Mesenteric fat pad (tissue), 1 donor: ENCODE results near the gene EGFR. TPM values are rescaled to one million over a fixed set of nuclear protein-coding genes. Genes with fewer than 3 reads are reported as not detected.
A peak's percentile ranks its signal among the peaks of the same experiment; 100 is the strongest.

Experiments
- DNase-seq: peaks from one replicate; pipeline ENCODE4 v3.0.0-alpha.2; 2020; ENCODE audit warnings: low spot score
- total RNA-seq: library from RNA; stranded (reverse); fragmentation: NEBNext Ultra II Directional; extraction: Animal tissue kit (Norgen Biotek cat#: 25700); gene quantifications from one replicate; pipeline ENCODE4 v1.2.1, GENCODE V29; 2021
- donor health status: DM: yes; HTN: yes; CAD: no.

The EGFR gene
- total RNA-seq, 1 donor from 2014 or later, result 80.9 TPM

DNA sequence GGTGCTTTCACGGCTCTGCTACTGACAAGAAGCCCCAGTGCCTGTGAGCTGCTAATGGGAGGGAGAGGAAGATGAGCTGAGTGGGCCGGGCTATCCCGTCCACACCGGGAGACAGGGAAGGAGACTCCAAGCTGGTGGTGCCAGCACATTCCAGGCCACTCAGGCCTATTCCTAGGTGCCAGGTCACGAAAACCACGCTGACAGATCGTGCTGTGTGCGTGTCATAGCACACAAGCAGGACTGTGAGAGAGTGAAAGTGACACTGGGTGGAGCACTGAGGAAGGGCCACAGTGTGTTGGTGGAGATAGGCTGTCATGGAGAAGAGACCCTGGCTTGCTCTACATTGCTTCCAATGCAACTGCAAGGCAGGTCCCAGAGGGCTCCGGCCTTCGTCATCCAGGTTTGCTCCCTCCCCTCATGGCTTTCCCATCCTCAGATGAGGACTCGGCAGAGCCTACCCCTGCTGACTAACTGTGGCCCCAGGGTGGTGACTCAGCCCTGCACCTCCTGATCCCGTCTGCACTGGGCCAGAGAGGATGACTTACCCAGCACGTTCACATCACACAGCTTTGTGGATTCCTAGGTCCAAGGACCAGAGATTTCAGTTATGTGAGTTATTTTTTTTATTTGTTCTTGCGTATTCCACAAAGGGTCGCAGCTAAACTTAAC, 167.3 kb downstream of the EGFR start:
- no peak for DNase-seq

DNA sequence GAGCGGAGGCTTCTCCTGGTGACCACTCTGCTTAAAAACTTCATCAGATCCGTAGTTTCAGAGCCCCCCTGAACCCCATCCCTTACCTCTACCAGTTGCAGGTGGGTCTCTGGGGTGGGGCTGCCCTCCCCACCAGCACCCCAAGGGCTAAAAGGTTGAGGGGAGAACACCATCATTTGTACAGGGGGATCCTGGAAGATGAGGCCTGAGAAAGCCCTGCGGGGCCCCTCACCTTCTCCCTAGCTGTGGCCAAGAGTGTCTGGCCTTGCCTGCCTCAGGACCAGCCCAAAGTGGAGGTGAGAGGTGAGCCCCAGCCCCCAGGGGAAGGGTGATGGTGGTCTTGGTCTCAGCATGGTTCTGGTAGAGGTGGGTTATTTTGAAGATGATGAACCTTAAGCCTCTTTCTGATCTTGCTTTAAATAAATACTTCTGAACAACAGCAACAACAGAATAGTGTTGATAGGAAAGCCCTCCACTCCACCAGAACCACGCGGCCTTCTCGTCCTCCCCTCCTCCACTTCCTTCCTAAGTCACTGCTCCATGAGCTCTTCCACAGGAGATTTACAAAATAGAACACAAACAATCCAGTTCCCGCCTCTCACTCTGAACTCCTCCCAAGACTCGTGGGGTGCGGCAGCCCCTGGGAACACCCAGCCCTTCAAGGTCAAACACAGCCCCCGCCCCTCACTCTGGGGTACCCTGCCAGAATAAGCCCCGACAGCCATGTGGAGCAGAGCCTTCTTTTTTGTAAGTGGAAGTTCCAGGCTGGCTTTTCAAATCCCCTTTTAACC, 169.1 kb downstream of the EGFR start:
- DNase-seq, result no peak

DNA sequence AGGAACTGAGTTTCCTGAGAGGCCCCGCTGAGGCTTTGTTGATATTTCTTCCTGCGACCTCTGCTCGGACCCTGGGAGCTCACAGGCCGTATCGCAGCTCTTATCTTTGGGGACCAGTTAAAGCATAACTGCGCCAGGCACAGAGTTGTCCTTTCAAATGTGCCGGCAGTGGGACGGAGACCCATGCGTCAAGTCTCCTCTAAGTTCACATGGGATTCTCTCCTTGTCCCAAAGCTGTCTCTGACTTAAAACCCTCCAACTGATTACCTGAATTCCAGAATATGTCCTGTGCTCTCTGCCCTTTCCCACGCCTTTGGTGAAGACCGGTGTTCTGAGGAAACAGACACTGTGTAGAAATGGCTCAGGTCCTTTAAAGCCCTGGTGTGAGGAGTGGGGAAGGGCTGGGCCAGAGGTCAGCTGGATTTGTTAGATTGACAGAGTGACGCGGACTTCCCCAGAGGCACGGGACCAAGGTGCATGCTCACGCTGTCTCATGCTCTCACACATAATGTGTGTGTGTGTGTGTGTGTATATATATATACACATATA, 169.8 kb downstream of the EGFR start:
- DNase-seq, result no peak

DNA sequence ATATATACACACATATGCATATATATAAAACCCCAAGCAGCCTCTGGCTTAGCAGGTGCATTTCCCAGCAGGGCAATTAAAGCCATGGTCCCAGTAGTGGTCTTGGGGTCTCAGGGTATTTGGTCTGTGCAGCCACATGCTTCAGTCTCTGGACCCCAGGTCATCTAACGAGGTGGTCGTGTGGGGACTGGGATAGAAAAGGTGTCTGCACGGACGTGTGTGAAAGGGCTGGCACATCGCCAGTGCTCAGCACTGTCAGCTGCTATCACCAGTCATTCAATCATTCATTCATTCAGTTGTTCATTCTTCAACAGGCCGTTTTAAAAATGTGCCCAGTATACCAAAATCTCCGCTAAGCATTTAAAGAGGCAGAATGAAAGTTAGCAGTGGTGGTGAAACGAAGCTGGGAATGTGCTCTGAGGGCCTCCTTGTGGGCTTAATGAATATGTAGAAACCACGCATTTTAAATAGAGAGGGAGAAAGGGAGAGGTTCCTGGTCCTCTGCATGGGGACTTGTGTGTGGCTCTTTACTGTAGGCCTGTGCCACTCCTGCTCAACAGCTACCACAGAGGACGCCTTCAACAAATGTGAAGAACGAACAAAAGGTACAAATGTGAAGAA, 170.4 kb downstream of the EGFR start:
- DNase-seq, result no peak

DNA sequence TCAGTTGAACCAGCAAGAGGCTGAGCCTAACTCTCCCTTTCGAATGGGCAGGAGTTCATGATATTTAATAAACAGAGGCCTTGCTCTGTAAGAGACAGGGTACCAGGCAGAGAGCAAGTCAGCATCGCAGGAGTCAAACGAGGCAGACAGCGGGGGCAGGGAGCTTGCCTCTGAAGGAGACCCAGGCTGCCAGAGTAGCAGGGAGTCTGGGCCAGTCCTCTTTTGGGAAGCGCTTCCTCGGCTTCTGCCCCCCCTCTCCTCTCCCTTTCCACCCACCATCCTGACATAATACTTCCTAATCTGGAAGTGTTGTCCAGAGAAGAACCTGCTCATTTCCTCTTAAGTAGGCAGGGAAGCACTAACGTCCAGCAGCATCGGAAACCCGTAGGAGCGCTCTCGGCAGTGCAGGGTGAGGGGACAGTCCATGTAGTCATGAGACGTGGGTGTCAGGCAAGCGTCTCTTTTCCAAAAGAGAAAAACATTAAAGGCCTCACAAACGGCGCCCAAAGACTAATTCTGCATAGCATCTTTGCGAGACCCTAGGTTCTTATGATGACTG, 171.1 kb downstream of the EGFR start:
- peak; percentile 41 for DNase-seq

DNA sequence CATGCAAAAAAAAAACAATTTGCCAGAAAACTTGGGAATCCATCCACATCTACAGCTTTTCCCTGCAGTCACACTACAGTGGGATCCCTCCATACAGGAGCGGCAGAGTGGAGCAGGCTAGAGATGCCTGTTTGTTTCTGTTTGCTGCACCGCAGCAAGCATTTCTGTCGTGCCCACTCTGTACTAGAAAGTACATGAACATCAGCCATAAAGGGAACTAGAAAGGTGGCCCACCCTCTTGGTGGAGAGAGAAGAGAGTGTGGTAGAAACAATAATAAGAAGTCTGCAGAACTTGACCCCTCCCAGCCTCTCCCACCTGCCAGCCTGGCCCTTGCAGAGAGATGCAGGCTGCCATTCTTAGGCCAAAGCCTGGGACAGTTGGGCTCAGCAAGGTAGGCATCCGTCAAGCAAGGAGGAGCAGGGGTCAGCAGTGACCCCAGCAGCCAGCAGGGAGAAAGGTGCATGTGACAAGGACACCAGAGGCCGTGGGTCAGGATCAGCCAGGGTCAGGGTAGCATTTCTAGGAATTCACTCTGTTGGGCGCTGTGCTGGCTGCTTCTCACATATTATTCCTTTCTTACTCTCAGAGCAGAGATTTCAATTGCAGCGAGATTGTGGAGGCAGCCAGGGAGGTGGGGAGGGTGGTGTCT, 171.8 kb downstream of the EGFR start:
- DNase-seq, result peak; percentile 60

DNA sequence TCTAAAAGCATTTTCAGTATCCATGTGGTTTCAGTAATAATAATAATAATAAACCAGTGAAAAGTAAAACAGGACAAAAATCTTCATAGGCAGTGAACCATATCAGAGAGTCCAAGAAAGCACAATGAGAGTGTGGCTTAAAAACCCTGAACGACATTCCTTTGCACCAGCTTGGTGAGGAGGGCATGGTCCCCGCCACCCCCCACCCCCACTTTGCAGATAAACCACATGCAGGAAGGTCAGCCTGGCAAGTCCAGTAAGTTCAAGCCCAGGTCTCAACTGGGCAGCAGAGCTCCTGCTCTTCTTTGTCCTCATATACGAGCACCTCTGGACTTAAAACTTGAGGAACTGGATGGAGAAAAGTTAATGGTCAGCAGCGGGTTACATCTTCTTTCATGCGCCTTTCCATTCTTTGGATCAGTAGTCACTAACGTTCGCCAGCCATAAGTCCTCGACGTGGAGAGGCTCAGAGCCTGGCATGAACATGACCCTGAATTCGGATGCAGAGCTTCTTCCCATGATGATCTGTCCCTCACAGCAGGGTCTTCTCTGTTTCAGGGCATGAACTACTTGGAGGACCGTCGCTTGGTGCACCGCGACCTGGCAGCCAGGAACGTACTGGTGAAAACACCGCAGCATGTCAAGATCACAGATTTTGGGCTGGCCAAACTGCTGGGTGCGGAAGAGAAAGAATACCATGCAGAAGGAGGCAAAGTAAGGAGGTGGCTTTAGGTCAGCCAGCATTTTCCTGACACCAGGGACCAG, 172.5 kb downstream of the EGFR start:
- peak; percentile 75 for DNase-seq

DNA sequence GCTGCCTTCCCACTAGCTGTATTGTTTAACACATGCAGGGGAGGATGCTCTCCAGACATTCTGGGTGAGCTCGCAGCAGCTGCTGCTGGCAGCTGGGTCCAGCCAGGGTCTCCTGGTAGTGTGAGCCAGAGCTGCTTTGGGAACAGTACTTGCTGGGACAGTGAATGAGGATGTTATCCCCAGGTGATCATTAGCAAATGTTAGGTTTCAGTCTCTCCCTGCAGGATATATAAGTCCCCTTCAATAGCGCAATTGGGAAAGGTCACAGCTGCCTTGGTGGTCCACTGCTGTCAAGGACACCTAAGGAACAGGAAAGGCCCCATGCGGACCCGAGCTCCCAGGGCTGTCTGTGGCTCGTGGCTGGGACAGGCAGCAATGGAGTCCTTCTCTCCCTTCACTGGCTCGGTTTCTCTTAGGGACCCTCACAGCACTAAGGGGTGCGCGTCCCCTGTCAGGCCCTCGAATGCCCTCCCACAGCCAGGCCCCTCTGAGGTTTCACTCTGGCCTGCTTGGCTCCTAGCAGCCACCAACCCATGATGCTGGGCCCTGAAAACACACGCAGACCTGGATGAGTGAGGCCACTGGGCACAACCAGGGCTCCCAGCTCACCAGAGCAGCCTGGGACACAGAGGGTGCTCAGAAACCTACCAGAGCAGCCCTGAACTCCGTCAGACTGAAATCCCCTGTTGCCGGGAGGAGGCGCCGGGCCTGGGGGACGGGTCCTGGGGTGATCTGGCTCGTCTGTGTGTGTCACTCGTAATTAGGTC, 173.3 kb downstream of the EGFR start:
- peak; percentile 79 for DNase-seq

DNA sequence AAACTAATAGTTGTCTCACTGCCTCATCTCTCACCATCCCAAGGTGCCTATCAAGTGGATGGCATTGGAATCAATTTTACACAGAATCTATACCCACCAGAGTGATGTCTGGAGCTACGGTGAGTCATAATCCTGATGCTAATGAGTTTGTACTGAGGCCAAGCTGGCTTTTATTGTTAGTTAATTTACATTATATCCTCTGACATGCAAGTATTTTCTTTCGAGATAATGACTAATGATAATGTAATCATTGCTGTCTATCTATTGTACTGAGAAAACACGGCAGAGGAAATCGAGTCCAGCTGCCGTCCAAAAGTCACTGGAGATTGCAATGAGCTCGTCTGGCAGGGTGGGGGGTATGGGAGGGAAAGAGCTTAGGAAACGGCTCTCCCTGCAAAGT, 173.9 kb downstream of the EGFR start:
- DNase-seq, result no peak

DNA sequence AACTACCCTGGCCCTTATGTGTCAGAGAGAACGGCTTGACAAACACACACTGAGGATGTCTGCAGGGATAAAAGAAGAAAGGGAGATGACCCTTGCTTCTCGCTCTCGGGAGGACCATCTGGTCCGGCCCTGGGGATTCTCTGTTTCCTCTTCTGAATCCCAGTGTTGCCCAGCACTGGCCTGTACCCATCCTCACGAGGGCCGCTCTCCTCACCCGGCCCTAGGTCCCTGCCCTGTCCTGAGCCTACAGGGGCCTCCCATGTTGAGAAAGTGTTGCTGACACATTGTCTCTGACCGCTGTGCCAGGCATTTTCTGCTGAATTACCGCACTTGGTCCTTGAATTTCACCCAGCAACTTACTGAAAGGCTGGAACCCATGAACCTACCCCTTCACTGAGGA, 174.4 kb downstream of the EGFR start:
- peak; percentile 49 for DNase-seq

DNA sequence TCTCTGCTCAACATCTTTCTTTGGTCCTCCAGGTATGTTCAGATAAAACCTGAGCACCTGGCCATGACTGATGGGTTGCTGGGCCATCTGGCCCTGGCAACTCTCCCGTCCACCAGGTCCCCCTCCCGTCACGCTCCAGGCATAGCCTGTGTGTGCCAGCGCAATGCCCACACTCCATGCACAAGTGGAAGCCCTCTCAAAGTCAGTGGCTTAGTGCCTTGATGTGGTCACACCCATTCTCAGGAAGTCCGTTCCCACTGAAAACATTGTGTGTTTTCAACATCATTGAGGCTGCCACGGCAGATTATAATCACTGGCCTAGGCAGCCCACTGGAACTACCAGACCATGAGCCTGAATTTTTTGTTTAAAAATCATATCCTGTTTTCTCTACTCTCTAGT, 175.7 kb downstream of the EGFR start:
- DNase-seq, result no peak

DNA sequence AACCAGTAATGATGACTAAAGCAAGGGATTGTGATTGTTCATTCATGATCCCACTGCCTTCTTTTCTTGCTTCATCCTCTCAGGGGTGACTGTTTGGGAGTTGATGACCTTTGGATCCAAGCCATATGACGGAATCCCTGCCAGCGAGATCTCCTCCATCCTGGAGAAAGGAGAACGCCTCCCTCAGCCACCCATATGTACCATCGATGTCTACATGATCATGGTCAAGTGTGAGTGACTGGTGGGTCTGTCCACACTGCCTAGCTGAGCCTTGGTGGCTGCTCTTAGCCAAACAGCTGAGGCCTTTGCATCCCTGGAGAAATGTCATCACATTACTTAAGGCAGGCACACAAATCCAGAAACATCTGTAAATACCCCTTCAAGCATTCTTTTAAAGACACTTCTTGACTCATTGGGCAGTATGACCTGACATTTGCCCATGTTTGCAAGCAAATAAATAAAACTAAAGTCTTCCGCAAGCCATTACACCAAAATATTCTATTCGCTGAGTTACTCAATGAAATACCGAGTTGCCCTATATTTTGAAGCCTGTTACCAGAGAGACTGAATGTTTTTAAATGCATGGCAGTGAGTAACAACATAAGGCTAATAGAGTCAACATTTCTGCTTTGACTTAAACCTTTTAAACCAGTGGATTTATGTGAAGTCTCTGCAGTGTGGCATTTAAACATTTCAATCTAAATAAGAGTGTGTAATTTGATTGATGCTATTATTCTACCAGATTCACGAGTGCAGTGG, 180.0 kb downstream of the EGFR start:
- no peak for DNase-seq

DNA sequence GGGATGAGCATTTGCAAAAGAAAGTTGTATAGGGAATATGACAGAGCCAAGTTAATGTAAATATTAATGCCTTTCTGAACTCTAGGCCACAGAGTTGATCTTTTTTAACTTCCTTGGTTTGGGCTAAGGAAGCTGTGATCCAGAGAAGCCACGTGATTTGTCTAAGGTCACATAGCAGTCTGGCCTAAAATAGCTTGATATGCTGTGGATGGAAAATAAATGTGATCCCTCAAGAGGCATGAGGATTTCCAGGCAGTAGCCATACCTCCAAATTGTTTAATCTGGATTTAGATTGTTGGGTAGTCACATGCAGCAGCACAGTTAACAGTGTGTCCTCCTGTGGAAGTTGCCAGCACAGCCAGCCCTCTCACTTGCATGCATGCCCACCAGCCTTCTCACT, 180.6 kb downstream of the EGFR start:
- DNase-seq, result no peak

DNA sequence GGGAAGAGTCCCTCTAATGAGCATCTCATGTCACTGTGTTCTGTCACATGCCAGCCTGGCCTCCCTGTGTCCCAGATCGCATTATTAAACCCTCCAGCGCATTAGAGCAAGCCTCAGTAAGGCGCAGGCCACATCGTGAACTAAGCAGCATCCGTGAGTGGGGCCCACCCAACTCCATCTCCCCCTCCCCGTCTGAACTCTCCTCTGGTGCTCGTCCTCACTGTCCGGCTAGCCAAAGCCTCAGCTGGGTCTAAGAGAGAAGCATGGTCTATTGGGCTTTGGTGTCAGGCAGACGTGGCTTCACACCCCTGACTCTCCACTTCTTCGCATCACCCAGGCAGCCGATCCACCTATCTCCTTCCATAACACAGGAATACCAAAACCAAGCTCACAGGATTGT, 181.6 kb downstream of the EGFR start:
- no peak for DNase-seq

DNA sequence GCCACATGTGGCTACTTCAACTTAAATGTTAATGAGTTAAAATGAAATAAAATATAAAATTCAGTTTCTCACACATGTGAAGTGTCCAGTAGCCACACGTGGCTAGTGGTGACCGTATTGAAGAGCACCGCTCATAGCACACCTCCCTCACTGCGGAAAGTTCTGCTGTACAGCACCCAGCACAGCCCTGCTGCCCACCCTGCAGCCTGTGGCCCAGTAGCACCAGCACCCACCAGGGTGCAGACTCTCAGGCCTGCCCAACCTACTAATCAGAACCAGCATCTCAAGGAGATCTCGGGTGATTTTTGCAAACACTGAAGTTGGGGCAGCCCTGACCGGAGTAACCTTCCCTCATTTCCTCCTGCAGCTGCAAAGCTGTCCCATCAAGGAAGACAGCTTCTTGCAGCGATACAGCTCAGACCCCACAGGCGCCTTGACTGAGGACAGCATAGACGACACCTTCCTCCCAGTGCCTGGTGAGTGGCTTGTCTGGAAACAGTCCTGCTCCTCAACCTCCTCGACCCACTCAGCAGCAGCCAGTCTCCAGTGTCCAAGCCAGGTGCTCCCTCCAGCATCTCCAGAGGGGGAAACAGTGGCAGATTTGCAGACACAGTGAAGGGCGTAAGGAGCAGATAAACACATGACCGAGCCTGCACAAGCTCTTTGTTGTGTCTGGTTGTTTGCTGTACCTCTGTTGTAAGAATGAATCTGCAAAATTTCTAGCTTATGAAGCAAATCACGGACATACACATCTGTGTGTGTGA, 183.5 kb downstream of the EGFR start:
- no peak for DNase-seq

DNA sequence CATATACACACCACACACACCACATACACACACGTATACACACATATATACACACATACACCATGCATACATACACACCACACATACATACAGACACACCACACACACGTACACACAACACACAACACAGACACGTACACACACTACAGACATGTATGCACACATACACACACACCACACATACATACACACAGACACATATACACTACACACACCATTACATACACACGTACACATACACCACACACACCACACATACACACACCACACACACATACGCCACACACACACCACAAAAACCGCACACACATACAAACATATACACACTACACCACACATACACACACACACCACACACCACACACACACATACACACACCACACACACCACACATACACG, 184.5 kb downstream of the EGFR start:
- no peak for DNase-seq

DNA sequence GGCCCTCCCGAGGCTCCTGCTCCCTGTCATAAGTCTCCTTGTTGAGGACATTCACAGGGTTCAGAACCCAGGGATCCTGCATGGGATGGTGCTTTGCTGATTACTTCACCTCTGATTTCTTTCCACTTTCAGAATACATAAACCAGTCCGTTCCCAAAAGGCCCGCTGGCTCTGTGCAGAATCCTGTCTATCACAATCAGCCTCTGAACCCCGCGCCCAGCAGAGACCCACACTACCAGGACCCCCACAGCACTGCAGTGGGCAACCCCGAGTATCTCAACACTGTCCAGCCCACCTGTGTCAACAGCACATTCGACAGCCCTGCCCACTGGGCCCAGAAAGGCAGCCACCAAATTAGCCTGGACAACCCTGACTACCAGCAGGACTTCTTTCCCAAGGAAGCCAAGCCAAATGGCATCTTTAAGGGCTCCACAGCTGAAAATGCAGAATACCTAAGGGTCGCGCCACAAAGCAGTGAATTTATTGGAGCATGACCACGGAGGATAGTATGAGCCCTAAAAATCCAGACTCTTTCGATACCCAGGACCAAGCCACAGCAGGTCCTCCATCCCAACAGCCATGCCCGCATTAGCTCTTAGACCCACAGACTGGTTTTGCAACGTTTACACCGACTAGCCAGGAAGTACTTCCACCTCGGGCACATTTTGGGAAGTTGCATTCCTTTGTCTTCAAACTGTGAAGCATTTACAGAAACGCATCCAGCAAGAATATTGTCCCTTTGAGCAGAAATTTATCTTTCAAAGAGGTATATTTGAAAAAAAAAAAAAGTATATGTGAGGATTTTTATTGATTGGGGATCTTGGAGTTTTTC, 186.5 kb downstream of the EGFR start:
- DNase-seq, result no peak
